Loucy (cell line): ENCODE data around the gene LHX4.

Experiments
- H2AFZ ChIP-seq: fragments of 200-600 bp; sonication (generic); 2 replicates; pipeline ENCODE4 v1.6.0; 2016; ENCODE audit warnings: antibody characterized with exemption, mild to moderate bottlenecking, low read length, moderate library complexity
- H3F3A ChIP-seq: fragments of 200-600 bp; 2 replicates; pipeline ENCODE4 v1.6.0; 2016; ENCODE audit warnings: antibody characterized with exemption, low read depth, mild to moderate bottlenecking
- H3K27me3 ChIP-seq: fragments of 200-600 bp; sonication (generic); 2 replicates; pipeline ENCODE4 v1.6.1; 2014; ENCODE audit warnings: low read length, mild to moderate bottlenecking; ENCODE audit not compliant: insufficient read depth, poor library complexity, severe bottlenecking
- H3K36me3 ChIP-seq: fragments of 200-600 bp; sonication (generic); 2 replicates; pipeline ENCODE4 v1.6.1; 2016; ENCODE audit warnings: low read length; ENCODE audit not compliant: insufficient read depth
- H3K4me1 ChIP-seq: fragments of 200-600 bp; sonication (generic); 2 replicates; pipeline ENCODE4 v1.5.1; 2014; ENCODE audit warnings: low read length, mild to moderate bottlenecking; ENCODE audit not compliant: insufficient read depth, poor library complexity, severe bottlenecking
- H3K4me2 ChIP-seq: fragments of 200-600 bp; sonication (generic); 2 replicates; pipeline ENCODE4 v1.6.0; 2014; ENCODE audit warnings: antibody characterized with exemption, low read length, low read depth, mild to moderate bottlenecking; ENCODE audit not compliant: poor library complexity, severe bottlenecking
- H3K4me3 ChIP-seq: fragments of 200-600 bp; sonication (generic); 2 replicates; pipeline ENCODE4 v1.5.1; 2014; ENCODE audit warnings: low read length, mild to moderate bottlenecking, mixed read lengths; ENCODE audit not compliant: poor library complexity, severe bottlenecking
- H3K79me2 ChIP-seq: fragments of 200-600 bp; sonication (generic); 2 replicates; pipeline ENCODE4 v1.6.1; 2014; ENCODE audit warnings: low read length; ENCODE audit not compliant: insufficient read depth
- H3K9ac ChIP-seq: fragments of 200-600 bp; sonication (generic); 2 replicates; pipeline ENCODE4 v1.6.0; 2014; ENCODE audit warnings: mild to moderate bottlenecking, low read depth, low read length, moderate library complexity; ENCODE audit not compliant: poor library complexity, severe bottlenecking
- H3K9me2 ChIP-seq: fragments of 200-600 bp; sonication (generic); replicated peaks from 2 replicates; pipeline ENCODE4 v1.6.1; 2016; ENCODE audit warnings: low read depth, low read length, mixed read lengths
- H3K9me3 ChIP-seq: fragments of 200-600 bp; sonication (generic); 2 replicates; pipeline ENCODE4 v1.6.1; 2014; ENCODE audit warnings: mild to moderate bottlenecking, antibody characterized with exemption, low read length, low read depth; ENCODE audit not compliant: insufficient read depth
- H4K20me1 ChIP-seq: fragments of 200-600 bp; sonication (generic); 2 replicates; pipeline ENCODE4 v1.6.0; 2014; ENCODE audit warnings: antibody characterized with exemption, low read length, mild to moderate bottlenecking; ENCODE audit not compliant: insufficient read depth, poor library complexity, severe bottlenecking
- EZH2phosphoT487 ChIP-seq: fragments of 200-600 bp; IDR thresholded peaks from 2 replicates; pipeline ENCODE4 v1.6.1; 2018; ENCODE audit warnings: antibody characterized with exemption, mild to moderate bottlenecking, moderate library complexity, borderline replicate concordance
- TF ChIP-seq, protein P1 (sequence below): fragments of 200-600 bp; sonication (generic); conservative IDR thresholded peaks from 2 replicates; pipeline ENCODE4 v1.5.1; 2014; ENCODE audit warnings: mild to moderate bottlenecking, antibody characterized with exemption, low read length

Gene LHX4

DNA sequence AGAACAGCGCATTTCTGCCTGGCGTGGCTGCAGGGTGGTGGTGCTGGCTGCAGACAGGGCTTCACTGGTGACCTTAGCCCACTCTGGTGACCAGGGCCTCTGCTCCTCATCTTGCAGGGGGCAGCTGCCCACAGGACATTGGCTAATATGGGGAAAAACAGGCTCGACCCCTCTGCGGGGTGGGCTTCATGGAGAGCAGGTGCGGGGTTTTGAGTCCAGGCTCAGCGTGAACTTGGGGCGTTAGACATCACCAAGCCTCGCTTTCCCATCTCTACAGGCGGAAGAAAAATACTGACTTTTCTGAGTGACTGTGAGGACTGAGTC, 24.4 kb downstream of the LHX4 start:
- H2AFZ ChIP-seq, result no peak overlapping the region
- peaks cover 7% of the 10 kb centered on the region for H3K4me1 ChIP-seq
- no peaks in the 10 kb centered on the region for H3F3A ChIP-seq
- no peaks in the 10 kb centered on the region for H3K9me3 ChIP-seq
- no peaks in the 10 kb centered on the region for H3K36me3 ChIP-seq
- no peaks in the 10 kb centered on the region for H4K20me1 ChIP-seq
- no peak overlapping the region for H3K9ac ChIP-seq
- no peak overlapping the region for H3K4me3 ChIP-seq
- no peak overlapping the region for H3K4me2 ChIP-seq
- no peaks in the 10 kb centered on the region for H3K27me3 ChIP-seq
- TF ChIP-seq EZH2phosphoT487, result no peak
- TF ChIP-seq, protein P1, sequence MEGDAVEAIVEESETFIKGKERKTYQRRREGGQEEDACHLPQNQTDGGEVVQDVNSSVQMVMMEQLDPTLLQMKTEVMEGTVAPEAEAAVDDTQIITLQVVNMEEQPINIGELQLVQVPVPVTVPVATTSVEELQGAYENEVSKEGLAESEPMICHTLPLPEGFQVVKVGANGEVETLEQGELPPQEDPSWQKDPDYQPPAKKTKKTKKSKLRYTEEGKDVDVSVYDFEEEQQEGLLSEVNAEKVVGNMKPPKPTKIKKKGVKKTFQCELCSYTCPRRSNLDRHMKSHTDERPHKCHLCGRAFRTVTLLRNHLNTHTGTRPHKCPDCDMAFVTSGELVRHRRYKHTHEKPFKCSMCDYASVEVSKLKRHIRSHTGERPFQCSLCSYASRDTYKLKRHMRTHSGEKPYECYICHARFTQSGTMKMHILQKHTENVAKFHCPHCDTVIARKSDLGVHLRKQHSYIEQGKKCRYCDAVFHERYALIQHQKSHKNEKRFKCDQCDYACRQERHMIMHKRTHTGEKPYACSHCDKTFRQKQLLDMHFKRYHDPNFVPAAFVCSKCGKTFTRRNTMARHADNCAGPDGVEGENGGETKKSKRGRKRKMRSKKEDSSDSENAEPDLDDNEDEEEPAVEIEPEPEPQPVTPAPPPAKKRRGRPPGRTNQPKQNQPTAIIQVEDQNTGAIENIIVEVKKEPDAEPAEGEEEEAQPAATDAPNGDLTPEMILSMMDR, result no peak
- H3K9me2 ChIP-seq, result no peaks in the 10 kb centered on the region
- no peaks in the 10 kb centered on the region for H3K79me2 ChIP-seq

DNA sequence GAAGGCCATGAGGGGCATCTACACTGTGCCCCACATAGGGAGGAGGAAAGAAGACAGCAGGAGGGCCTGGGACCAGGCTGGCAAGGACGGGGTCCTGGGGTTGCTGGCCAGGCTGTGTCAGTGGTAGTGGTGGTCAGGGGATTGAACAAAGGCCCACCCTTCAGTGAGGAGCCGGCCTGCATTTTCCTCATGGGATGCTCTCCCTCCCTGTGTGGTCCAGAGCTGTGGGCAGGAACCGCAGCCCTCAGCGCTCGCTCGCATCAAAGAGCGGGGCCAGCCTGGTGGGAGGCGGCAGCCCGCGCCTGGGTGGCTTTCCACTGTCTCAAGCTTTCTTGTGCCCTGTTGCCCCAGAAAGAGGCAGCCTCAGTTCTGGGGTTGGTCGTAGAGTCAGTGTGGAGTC, 24.8 kb downstream of the LHX4 start:
- H4K20me1 ChIP-seq, result no peaks in the 10 kb centered on the region

DNA sequence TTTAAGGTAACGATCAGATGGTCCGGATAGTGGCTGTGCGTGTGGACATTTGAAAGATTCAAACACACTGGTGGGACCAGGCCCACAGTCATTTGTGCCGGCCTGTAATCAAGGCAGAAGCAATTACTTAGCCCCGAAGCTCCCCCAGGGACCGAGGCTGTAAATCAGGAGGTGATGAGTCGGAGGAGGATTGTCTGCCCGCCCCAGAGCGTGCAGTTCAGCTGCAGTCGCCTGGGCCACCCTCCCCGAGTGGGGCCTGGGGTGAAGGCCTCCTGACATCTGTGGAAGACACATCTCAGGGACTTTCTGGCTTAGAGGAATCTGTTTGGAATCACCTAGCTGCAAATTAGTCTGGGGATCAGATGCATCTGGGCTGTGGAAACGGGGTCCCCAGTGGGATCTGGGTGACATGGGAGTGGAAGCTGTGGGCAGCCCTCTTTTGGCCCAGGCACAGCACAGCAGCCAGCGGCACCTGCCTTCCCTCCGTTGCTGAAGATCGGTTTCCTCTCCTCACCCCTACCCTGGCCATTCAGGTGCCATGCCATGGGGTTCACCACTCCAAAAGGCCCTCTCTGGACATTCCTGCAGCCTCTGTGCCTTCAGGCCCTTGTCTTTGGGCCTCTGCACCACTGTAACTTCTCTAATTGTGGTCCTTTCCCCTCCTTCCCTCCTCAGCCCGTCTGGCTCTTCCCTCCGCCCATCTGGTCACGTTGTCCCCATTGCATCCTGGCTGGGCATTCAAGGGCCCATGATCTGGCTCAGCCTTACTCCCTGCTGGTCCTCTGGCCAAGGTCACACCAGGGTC, 25.7 kb downstream of the LHX4 start:
- H3K4me2 ChIP-seq, result no peak overlapping the region
- no peaks in the 10 kb centered on the region for H3K27me3 ChIP-seq
- no peaks in the 10 kb centered on the region for H4K20me1 ChIP-seq
- H3K4me3 ChIP-seq, result no peak overlapping the region
- TF ChIP-seq, protein P1, result no peak
- TF ChIP-seq EZH2phosphoT487, result no peak
- H3K4me1 ChIP-seq, result peaks cover 3% of the 10 kb centered on the region
- H3F3A ChIP-seq, result no peaks in the 10 kb centered on the region
- H2AFZ ChIP-seq, result no peak overlapping the region
- no peaks in the 10 kb centered on the region for H3K9me3 ChIP-seq
- no peaks in the 10 kb centered on the region for H3K79me2 ChIP-seq
- H3K36me3 ChIP-seq, result no peaks in the 10 kb centered on the region
- H3K9ac ChIP-seq, result no peak overlapping the region
- no peaks in the 10 kb centered on the region for H3K9me2 ChIP-seq

More for the DNA sequence above, 24.8 kb downstream of the LHX4 start:
- H2AFZ ChIP-seq, result no peak overlapping the region
- peaks cover 3% of the 10 kb centered on the region for H3K4me1 ChIP-seq
- H3K4me2 ChIP-seq, result no peak overlapping the region
- TF ChIP-seq EZH2phosphoT487, result no peak
- TF ChIP-seq, protein P1, result no peak
- H3K79me2 ChIP-seq, result no peaks in the 10 kb centered on the region
- H3K36me3 ChIP-seq, result no peaks in the 10 kb centered on the region
- H3K27me3 ChIP-seq, result no peaks in the 10 kb centered on the region
- no peak overlapping the region for H3K4me3 ChIP-seq
- no peaks in the 10 kb centered on the region for H3F3A ChIP-seq
- no peaks in the 10 kb centered on the region for H3K9me2 ChIP-seq
- no peak overlapping the region for H3K9ac ChIP-seq
- no peaks in the 10 kb centered on the region for H3K9me3 ChIP-seq
